Measurements from ENCODE around the gene AOX1.

The AOX1 gene

GRCh38 chr2:200620606-200621390, 35.0 kb downstream of the AOX1 start:
- TF ChIP-seq FOXP2 (optimal IDR thresholded peaks at IDR 0.05; ENCODE audit: borderline replicate concordance, extremely low read depth, extremely low read length, insufficient read depth), result no peak
- no peak for TF ChIP-seq REST (IDR thresholded peaks at IDR 0.05; ENCODE audit: insufficient read depth in 1 of 2, low read depth in 2 of 2, low read length in 2 of 2)
- TF ChIP-seq TAF1 (IDR thresholded peaks at IDR 0.05; ENCODE audit: borderline replicate concordance, insufficient read depth, low read length), result no peak
- no peak for TF ChIP-seq POLR2AphosphoS5 (IDR thresholded peaks at IDR 0.05; ENCODE audit: low read depth, low read length)
- TF ChIP-seq SIN3A (IDR thresholded peaks at IDR 0.05; ENCODE audit: borderline replicate concordance, insufficient read depth, low read length), result no peak

DNA sequence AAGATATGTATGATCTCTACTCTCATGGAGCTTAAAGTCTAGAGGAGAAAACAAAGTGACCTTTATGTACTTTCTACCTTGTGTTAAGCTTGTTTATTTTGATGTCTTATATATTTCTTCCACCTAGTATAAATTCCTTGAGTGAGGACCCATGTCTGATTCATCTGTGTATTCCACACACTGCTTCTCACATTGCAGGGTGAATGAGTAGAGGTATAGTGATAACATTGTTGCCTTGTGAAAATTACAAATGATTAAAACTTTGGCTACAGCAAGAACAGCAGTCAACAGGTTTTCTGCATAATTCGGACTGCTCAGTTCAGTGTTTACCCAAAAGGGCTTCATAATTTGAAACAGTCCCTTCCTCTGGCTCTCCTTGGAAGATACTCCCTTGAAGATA, 36.3 kb downstream of the AOX1 start:
- TF ChIP-seq FOXP2 (optimal IDR thresholded peaks at IDR 0.05; ENCODE audit: borderline replicate concordance, extremely low read depth, extremely low read length, insufficient read depth) (no peak), REST (IDR thresholded peaks at IDR 0.05; ENCODE audit: insufficient read depth in 1 of 2, low read depth in 2 of 2, low read length in 2 of 2) (no peak), SIN3A (IDR thresholded peaks at IDR 0.05; ENCODE audit: borderline replicate concordance, insufficient read depth, low read length) (no peak), POLR2AphosphoS5 (IDR thresholded peaks at IDR 0.05; ENCODE audit: low read depth, low read length) (no peak), TAF1 (IDR thresholded peaks at IDR 0.05; ENCODE audit: borderline replicate concordance, insufficient read depth, low read length) (no peak)

DNA sequence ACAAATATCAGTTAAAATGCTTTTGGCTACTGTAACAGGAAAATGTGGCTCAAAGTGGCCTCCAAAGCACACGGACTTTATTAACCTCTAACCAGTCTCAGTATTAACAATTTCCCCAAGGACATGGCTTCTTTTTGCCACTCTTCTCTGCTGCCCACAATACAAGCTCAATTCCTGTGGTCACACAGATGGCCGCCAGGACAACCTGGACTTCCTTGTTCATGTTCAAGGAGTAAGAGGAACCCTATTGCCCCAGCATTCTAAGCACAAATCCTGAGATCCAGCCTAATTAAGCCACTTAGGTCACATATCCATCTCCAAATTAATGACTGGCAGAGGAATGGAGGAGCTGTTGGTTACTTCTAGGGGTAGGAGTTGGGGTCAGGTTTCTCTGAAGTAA, 38.2 kb downstream of the AOX1 start:
- TF ChIP-seq POLR2AphosphoS5 (IDR thresholded peaks at IDR 0.05; ENCODE audit: low read depth, low read length) (no peak), FOXP2 (optimal IDR thresholded peaks at IDR 0.05; ENCODE audit: borderline replicate concordance, extremely low read depth, extremely low read length, insufficient read depth) (no peak), TAF1 (IDR thresholded peaks at IDR 0.05; ENCODE audit: borderline replicate concordance, insufficient read depth, low read length) (no peak), REST (IDR thresholded peaks at IDR 0.05; ENCODE audit: insufficient read depth in 1 of 2, low read depth in 2 of 2, low read length in 2 of 2) (no peak), SIN3A (IDR thresholded peaks at IDR 0.05; ENCODE audit: borderline replicate concordance, insufficient read depth, low read length) (no peak)

DNA sequence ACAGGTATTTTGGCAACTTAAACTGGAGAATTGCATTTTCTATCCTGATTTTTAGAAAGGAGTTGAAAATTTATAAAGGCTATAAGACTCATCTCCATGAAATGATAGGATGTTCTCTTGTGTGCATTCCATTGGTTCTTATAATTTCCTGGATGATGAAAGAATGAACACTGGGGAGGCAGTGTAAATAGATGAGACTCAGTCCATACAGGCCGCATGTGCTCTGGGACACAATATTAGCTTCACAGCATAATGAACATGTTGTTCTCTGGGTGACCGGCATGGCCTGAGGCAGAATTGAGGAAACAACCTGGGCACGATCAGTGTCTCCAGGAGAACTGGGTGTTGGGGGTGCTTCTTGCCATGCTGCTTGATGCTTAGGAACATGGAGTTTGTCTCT, 38.8 kb downstream of the AOX1 start:
- TF ChIP-seq REST (IDR thresholded peaks at IDR 0.05; ENCODE audit: insufficient read depth in 1 of 2, low read depth in 2 of 2, low read length in 2 of 2) (no peak), POLR2AphosphoS5 (IDR thresholded peaks at IDR 0.05; ENCODE audit: low read depth, low read length) (no peak), FOXP2 (optimal IDR thresholded peaks at IDR 0.05; ENCODE audit: borderline replicate concordance, extremely low read depth, extremely low read length, insufficient read depth) (no peak), TAF1 (IDR thresholded peaks at IDR 0.05; ENCODE audit: borderline replicate concordance, insufficient read depth, low read length) (no peak), SIN3A (IDR thresholded peaks at IDR 0.05; ENCODE audit: borderline replicate concordance, insufficient read depth, low read length) (no peak)
